PC-3 (cell line): ENCODE data around the gene NAA40. TPM values are rescaled to one million over a fixed set of nuclear protein-coding genes. Genes with fewer than 3 reads are reported as not detected.

Source experiments
- ATAC-seq: fragments of 200-7000 bp; cut with Tn5 transposase; 2 replicates; pipeline ENCODE4 v1.9.1; 2020; ENCODE audit warnings: mild to moderate bottlenecking, moderate library complexity
- BruUV-seq: library from RNA; stranded (reverse); fragments of 400-500 nt; replicated peaks from 2 replicates; lab custom pipeline; 2021; lab: Mats Ljungman, UMichigan
- CTCF ChIA-PET: fragments of 300-600 bp; sonication (Branson Sonifier 250); formaldehyde crosslinking; loops from one replicate; lab custom pipeline; 2022; ENCODE audit warnings: antibody characterized with exemption; lab: Charles Lee
- POLR2A ChIA-PET: fragments of 300-600 bp; sonication (Branson Sonifier 250); formaldehyde crosslinking; loops from one replicate; lab custom pipeline; 2022; ENCODE audit warnings: antibody characterized with exemption; ENCODE audit not compliant: unreplicated experiment; lab: Charles Lee
- DNase-seq: peaks from one replicate; pipeline ENCODE4 v3.0.0-alpha.2; 2015
- H2AFZ ChIP-seq: fragments of 300-600 bp; sonication (generic); 2 replicates; pipeline ENCODE4 v1.6.0; 2016; ENCODE audit warnings: antibody characterized with exemption, low read length
- H3F3A ChIP-seq: fragments of 300-600 bp; sonication (generic); one replicate; pipeline ENCODE4 v1.6.0; 2017; ENCODE audit warnings: antibody characterized with exemption, low read length, control low read depth, mild to moderate bottlenecking; ENCODE audit not compliant: unreplicated experiment
- H3K27ac ChIP-seq: fragments of 300-600 bp; sonication (generic); 2 replicates; pipeline ENCODE4 v1.5.1; 2016; ENCODE audit warnings: mild to moderate bottlenecking, low read length
- H3K27me3 ChIP-seq: fragments of 300-600 bp; sonication (generic); 2 replicates; pipeline ENCODE4 v1.6.1; 2016; ENCODE audit warnings: low read length, mixed read lengths
- H3K36me3 ChIP-seq: fragments of 300-600 bp; sonication (generic); 2 replicates; pipeline ENCODE4 v1.6.1; 2016; ENCODE audit warnings: low read depth, mixed run types, low read length, mixed read lengths
- H3K4me1 ChIP-seq: fragments of 300-600 bp; sonication (generic); 2 replicates; pipeline ENCODE4 v1.5.1; 2016; ENCODE audit warnings: low read length; ENCODE audit not compliant: insufficient read depth
- H3K4me2 ChIP-seq: fragments of 300-600 bp; sonication (generic); 2 replicates; pipeline ENCODE4 v1.6.0; 2016; ENCODE audit warnings: low read length
- H3K4me3 ChIP-seq: fragments of 300-600 bp; sonication (generic); 2 replicates; pipeline ENCODE4 v1.5.1; 2016; ENCODE audit warnings: mild to moderate bottlenecking, low read length, mixed read lengths
- H3K79me2 ChIP-seq: fragments of 300-600 bp; sonication (generic); 2 replicates; pipeline ENCODE4 v1.6.1; 2017; ENCODE audit warnings: low read length, mixed read lengths
- H3K9ac ChIP-seq: fragments of 300-600 bp; sonication (generic); 2 replicates; pipeline ENCODE4 v1.6.0; 2016; ENCODE audit warnings: mild to moderate bottlenecking, low read length
- H3K9me2 ChIP-seq: fragments of 300-600 bp; sonication (generic); replicated peaks from 2 replicates; pipeline ENCODE4 v1.6.1; 2016; ENCODE audit warnings: mixed run types, low read length, mixed read lengths
- H3K9me3 ChIP-seq: fragments of 300-600 bp; sonication (generic); 2 replicates; pipeline ENCODE4 v1.6.1; 2016; ENCODE audit warnings: low read length, mixed read lengths
- H4K20me1 ChIP-seq: fragments of 300-600 bp; sonication (generic); 2 replicates; pipeline ENCODE4 v1.6.1; 2016; ENCODE audit warnings: low read length, mixed read lengths
- CTCF ChIP-seq: fragments of 300-600 bp; sonication (generic); conservative IDR thresholded peaks from 2 replicates; pipeline ENCODE4 v1.5.1; 2017; ENCODE audit warnings: antibody characterized with exemption, low read depth, mild to moderate bottlenecking, low read length
- EZH2 ChIP-seq: fragments of 300-600 bp; sonication (generic); IDR thresholded peaks from one replicate; pipeline ENCODE4 v1.6.1; 2017; ENCODE audit warnings: antibody characterized with exemption, mild to moderate bottlenecking, low read length; ENCODE audit not compliant: unreplicated experiment
- EZH2phosphoT487 ChIP-seq: fragments of 300-600 bp; sonication (generic); IDR thresholded peaks from 2 replicates; pipeline ENCODE4 v1.6.1; 2018; ENCODE audit warnings: mild to moderate bottlenecking, antibody characterized with exemption, low read length, borderline replicate concordance
- intact Hi-C: fragments of 100-400 bp; cut with micrococcal nuclease; formaldehyde crosslinking; loops from 2 replicates; pipeline ENCODE4 v1.9.0; 2023
- total RNA-seq: library from RNA; depleted of rRNA; stranded (reverse); fragments of >200 nt; gene quantifications from 2 replicates; pipeline ENCODE4 v1.2.3, GENCODE V29; 2014

NAA40 gene
- total RNA-seq, 1 experiment from 2014 or later: 20.9 TPM

GRCh38 chr11:63909591-63910506, 29.0 kb upstream of the NAA40 start:
- H3F3A ChIP-seq: no peaks in the 10 kb centered on the region
- no peaks in the 10 kb centered on the region for H3K27me3 ChIP-seq
- H3K36me3 ChIP-seq: peaks cover 13% of the 10 kb centered on the region; the same call in 1 of the 2 replicates
- CTCF ChIA-PET: no interaction called here
- no peak for TF ChIP-seq EZH2phosphoT487
- no peak for TF ChIP-seq EZH2
- TF ChIP-seq CTCF: no peak
- no peak overlapping the region for H3K9ac ChIP-seq
- intact Hi-C loops: no loop called here
- H3K27ac ChIP-seq: no peak overlapping the region
- H3K4me3 ChIP-seq: no peak overlapping the region
- no peaks in the 10 kb centered on the region for H3K4me1 ChIP-seq
- H3K79me2 ChIP-seq: no peaks in the 10 kb centered on the region
- H3K9me3 ChIP-seq: no peaks in the 10 kb centered on the region
- ATAC-seq (no peak), DNase-seq (no peak)
- H3K4me2 ChIP-seq: no peak overlapping the region
- H2AFZ ChIP-seq: no peak overlapping the region
- BruUV-seq: no TSS peak
- H3K9me2 ChIP-seq: no peaks in the 10 kb centered on the region
- POLR2A ChIA-PET: no interaction called here
- no peaks in the 10 kb centered on the region for H4K20me1 ChIP-seq

- Histone ChIP-seq H3K9me3 (no peaks in the 10 kb centered on the region), H3K79me2 (no peaks in the 10 kb centered on the region), H4K20me1 (no peaks in the 10 kb centered on the region), H3K9ac (no peak overlapping the region), H3K4me1 (no peaks in the 10 kb centered on the region), H3K9me2 (no peaks in the 10 kb centered on the region), H2AFZ (no peak overlapping the region), H3K4me3 (no peak overlapping the region), H3K4me2 (no peak overlapping the region), H3K27me3 (no peaks in the 10 kb centered on the region), H3F3A (no peaks in the 10 kb centered on the region), H3K36me3 (peaks cover 13% of the 10 kb centered on the region; the same call in 1 of the 2 replicates), H3K27ac (no peak overlapping the region)
- intact Hi-C loops: no loop called here
- BruUV-seq: no TSS peak
- ATAC-seq: no peak
- TF ChIP-seq CTCF (no peak), EZH2phosphoT487 (no peak), EZH2 (no peak)
- ChIA-PET CTCF (no interaction called here), POLR2A (no interaction called here)
- DNase-seq: no peak
Observed at GRCh38 chr11:63910675-63911074, 28.1 kb upstream of the NAA40 start.

GRCh38 chr11:63911440-63911839, 27.4 kb upstream of the NAA40 start:
- H3K27me3 ChIP-seq: no peaks in the 10 kb centered on the region; the same call in 1 of the 2 replicates
- H3K4me3 ChIP-seq: no peak overlapping the region
- H3K9me2 ChIP-seq: no peaks in the 10 kb centered on the region
- DNase-seq (no peak), ATAC-seq (no peak)
- no peaks in the 10 kb centered on the region for H3K9me3 ChIP-seq
- peaks cover 3% of the 10 kb centered on the region for H3K4me1 ChIP-seq
- CTCF ChIA-PET: no interaction called here
- POLR2A ChIA-PET: no interaction called here
- no peaks in the 10 kb centered on the region for H3K79me2 ChIP-seq
- H2AFZ ChIP-seq: no peak overlapping the region
- H3K4me2 ChIP-seq: no peak overlapping the region
- H3K36me3 ChIP-seq: peaks cover 13% of the 10 kb centered on the region; the same call in 1 of the 2 replicates
- no peak for TF ChIP-seq EZH2
- TF ChIP-seq EZH2phosphoT487: no peak
- TF ChIP-seq CTCF: no peak
- no TSS peak for BruUV-seq
- H3K9ac ChIP-seq: no peak overlapping the region
- H3F3A ChIP-seq: no peaks in the 10 kb centered on the region
- no peaks in the 10 kb centered on the region for H4K20me1 ChIP-seq
- intact Hi-C loops: no loop called here
- H3K27ac ChIP-seq: no peak overlapping the region
